Memory B cell (primary cell): Measurements from ENCODE around the gene ARRDC1.
"Not testable (repeated sequence)": the region's sequence is repeated elsewhere in the genome, so short reads cannot be mapped to it uniquely, and the experiment has no call there.

ENCODE experiments used
- ATAC-seq: fragments of 150-1000 bp; cut with Tn5 transposase; 2 replicates; pipeline ENCODE4 v1.10.0; 2021; ENCODE audit warnings: low read depth, mild to moderate bottlenecking, moderate library complexity
- DNase-seq, 2 donors: peaks; one replicate each; pipeline ENCODE4 v3.0.0; 2022; ENCODE audit warnings: low spot score in 2 of 2
- H3K27ac Mint-ChIP-seq: one replicate; pipeline ENCODE4 v1.8.0; 2022; ENCODE audit warnings: mild to moderate bottlenecking, moderate library complexity, mixed read lengths
- H3K27me3 Mint-ChIP-seq: one replicate; pipeline ENCODE4 v1.8.0; 2022; ENCODE audit warnings: mixed read lengths
- H3K36me3 Mint-ChIP-seq: one replicate; pipeline ENCODE4 v1.8.0; 2022; ENCODE audit warnings: mild to moderate bottlenecking, mixed read lengths
- H3K4me1 Mint-ChIP-seq: one replicate; pipeline ENCODE4 v1.8.0; 2022; ENCODE audit warnings: mixed read lengths
- H3K4me3 Mint-ChIP-seq: one replicate; pipeline ENCODE4 v1.8.0; 2022; ENCODE audit warnings: mild to moderate bottlenecking, moderate library complexity, mixed read lengths
- H3K9me3 Mint-ChIP-seq: one replicate; pipeline ENCODE4 v1.8.0; 2022; ENCODE audit warnings: mixed read lengths

The ARRDC1 gene, protein sequence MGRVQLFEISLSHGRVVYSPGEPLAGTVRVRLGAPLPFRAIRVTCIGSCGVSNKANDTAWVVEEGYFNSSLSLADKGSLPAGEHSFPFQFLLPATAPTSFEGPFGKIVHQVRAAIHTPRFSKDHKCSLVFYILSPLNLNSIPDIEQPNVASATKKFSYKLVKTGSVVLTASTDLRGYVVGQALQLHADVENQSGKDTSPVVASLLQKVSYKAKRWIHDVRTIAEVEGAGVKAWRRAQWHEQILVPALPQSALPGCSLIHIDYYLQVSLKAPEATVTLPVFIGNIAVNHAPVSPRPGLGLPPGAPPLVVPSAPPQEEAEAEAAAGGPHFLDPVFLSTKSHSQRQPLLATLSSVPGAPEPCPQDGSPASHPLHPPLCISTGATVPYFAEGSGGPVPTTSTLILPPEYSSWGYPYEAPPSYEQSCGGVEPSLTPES

DNA sequence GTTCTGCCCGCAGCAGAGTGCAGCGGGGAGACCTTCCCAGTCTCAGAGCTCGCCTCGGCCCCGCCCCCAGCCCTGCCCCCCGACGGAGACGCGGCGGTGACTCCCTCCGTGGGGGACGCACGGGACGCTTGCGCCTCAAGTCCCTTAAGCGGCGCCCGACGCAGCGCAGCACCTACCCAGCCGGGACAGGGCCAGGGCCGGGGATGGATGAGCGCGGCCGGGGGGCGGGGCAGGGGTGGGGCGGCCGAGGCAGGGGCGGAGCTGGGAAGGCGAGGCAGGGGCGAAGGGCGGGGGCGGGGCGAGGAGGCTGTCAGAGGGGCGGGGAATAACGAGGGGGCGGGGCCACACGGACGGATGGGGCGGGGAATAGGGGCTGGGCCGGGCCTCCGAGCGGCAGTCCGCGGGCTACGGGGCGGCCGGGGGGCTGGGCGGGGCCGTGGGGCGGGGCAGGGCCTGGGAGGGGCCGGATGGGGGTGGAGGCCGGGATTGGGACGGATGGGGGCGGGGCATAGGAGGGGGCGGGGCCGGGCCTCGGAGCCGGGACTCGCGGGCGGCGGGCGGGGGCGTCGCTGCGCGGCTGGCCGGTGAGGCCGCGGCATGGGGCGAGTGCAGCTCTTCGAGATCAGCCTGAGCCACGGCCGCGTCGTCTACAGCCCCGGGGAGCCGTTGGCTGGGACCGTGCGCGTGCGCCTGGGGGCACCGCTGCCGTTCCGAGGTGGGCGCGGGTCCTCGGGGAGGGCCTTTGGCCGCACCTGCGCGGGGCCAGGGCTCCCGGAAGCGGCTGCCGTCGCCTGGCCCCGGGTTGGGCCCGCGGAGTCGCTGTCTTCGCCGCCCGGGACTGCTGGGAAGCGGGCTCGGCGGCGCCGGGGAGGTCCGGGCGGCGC, at the start of gene ARRDC1:
Gene ARRDC1 (plus strand): TSS at position 566 of the 884 bp plus-strand sequence. CDS start 32 bp downstream, at position 598.
- Mint-ChIP-seq H3K27ac (no peak within 1 kb of the TSS), H3K27me3 (no peaks in the 10 kb centered on the region), H3K4me1 (peaks cover 16% of the 10 kb centered on the region), H3K9me3 (no peaks in the 10 kb centered on the region), H3K4me3 (peak within 1 kb of the TSS; percentile 78), H3K36me3 (no peaks in the 10 kb centered on the region)
- peak; percentile 74 to 78 for DNase-seq
- peak; percentile 81 for ATAC-seq

DNA sequence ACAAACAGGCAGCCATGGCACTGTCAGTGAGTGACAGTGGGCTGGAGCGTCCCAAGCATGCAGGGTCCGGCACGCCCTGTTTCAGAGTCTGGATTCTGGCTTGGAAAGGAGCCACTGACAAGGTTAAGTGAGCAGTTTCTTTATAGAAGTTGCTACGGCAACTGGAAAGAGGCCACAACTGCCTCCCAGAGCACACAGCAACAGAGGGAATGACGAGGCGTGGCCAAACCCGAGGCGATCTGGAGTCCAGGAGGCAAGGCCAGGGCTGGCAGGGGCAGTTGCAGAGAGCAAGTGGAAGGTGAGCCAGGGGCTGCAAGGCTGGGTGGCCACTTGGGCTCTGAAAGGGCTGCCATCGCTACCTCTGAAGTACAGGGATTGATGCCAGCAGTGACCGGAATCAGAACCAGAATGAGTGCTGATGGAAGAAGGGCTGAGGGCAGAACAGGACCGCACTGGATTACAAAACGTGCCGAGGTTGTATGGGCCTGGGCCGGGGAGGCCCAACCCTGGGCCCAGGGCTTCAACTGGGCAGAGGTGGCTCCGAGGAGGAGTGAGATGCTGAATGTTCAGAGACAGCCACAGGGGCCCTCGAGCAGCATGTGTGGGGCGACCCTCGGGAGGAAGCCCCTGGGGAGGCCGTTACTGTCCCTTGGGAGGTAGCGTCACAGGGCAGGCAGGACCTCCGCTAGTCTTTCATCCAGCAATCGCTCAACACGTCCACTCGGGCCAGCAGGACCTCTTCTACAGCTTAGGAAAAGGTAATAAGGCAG, 49.2 kb upstream of the ARRDC1 start:
- Mint-ChIP-seq H3K4me1 (peaks cover 3% of the 10 kb centered on the region), H3K4me3 (no peak overlapping the region), H3K27ac (no peak overlapping the region), H3K9me3 (no peaks in the 10 kb centered on the region), H3K36me3 (peaks cover 22% of the 10 kb centered on the region), H3K27me3 (no peaks in the 10 kb centered on the region)
- ATAC-seq: no peak
- no peak for DNase-seq

DNA sequence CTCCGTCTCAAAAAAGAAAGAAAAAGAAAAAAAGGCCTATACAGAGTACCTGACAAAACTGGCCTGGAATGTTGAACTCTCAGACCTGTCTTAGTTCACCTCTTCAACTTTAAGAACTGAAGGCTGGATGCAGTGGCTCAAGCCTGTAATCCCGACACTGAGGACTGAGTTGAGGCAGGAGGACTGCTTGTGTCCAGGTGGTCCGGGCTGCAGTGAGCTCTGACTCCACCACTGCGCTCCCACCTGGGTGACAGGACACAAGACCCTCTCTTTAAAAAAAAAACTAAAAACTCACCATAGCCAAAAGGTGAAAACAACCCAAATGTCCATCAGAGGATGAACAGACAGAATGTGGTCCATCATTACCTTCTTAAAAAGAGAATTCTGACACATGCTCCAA, 47.4 kb upstream of the ARRDC1 start:
- no peaks in the 10 kb centered on the region for H3K27me3 Mint-ChIP-seq
- no peaks in the 10 kb centered on the region for H3K4me1 Mint-ChIP-seq
- no peak for ATAC-seq
- no peaks in the 10 kb centered on the region for H3K9me3 Mint-ChIP-seq
- no peak overlapping the region for H3K27ac Mint-ChIP-seq
- peaks cover 28% of the 10 kb centered on the region for H3K36me3 Mint-ChIP-seq
- no peak overlapping the region for H3K4me3 Mint-ChIP-seq
- no peak for DNase-seq

DNA sequence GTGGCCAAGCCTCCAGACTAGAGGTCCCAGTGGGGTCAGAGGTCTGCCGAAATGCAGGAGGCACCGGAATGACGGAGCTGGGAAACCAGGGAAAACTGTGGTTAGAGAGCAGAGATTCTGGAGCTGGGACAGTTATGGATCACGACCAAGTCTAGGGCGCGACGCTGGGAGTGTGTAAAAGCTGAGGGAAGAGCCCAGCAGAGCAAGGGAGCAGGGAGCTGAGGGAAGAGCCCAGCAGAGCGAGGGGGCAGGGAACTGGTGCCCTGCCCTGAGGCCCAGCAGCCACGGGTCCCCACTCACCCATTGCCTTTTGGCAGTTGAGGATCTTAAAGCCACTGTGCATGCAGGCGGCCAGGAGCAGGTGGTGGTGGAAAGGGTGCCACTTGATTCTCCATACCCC, 41.4 kb upstream of the ARRDC1 start:
- Mint-ChIP-seq H3K36me3 (peaks cover 33% of the 10 kb centered on the region), H3K4me1 (peaks cover 14% of the 10 kb centered on the region), H3K27ac (no peak overlapping the region), H3K4me3 (no peak overlapping the region), H3K9me3 (peaks cover 6% of the 10 kb centered on the region), H3K27me3 (no peaks in the 10 kb centered on the region)
- DNase-seq: no peak
- ATAC-seq: no peak

DNA sequence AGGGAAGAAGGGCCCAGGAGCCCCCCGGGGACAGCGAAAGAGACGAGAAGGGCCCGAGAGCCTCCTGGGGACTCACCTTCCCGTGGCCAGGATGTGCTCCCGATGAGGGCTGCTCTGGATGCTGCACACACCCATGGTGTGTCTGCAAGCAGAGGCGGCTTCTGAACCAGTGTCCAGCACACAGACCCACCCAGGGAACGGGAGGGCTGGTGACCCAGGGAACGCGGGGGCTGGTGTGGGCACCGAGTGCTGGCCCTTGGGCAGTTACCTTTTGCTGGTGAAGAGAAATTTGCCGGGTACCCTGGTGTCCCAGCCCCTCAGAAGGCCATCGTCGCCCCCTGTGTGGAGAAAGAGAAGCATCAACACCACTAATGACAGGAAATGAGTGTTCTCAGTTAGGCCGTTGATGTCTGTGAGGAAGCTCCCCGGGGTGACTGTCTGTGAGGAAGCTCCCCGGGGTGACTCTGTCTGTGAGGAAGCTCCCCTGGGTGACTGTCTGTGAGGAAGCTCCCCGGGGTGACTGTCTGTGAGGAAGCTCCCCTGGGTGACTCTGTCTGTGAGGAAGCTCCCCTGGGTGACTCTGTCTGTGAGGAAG, 40.6 kb upstream of the ARRDC1 start:
- ATAC-seq: no peak
- no peak for DNase-seq
- Mint-ChIP-seq H3K4me3 (no peak overlapping the region), H3K4me1 (peaks cover 18% of the 10 kb centered on the region), H3K27ac (no peak overlapping the region), H3K36me3 (peaks cover 29% of the 10 kb centered on the region), H3K27me3 (no peaks in the 10 kb centered on the region), H3K9me3 (peaks cover 9% of the 10 kb centered on the region)

DNA sequence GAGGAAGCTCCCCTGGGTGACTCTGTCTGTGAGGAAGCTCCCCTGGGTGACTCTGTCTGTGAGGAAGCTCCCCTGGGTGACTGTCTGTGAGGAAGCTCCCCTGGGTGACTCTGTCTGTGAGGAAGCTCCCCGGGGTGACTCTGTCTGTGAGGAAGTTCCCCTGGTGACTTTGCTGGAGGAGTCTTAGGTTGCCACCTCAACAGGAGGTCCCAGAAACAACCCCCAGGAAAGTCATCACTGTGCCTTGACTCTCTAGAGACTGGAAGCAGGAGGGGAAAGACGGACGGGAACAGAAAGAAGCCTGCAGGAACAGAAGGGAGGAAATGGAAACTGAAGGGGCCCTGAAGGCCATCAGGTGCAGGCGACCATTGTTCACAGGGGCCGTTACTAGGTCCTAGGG, 37.0 kb upstream of the ARRDC1 start:
- Mint-ChIP-seq H3K4me1 (peaks cover 24% of the 10 kb centered on the region), H3K27ac (peak overlapping the region; percentile 52), H3K36me3 (peaks cover 29% of the 10 kb centered on the region)
- DNase-seq, H3K4me3 Mint-ChIP-seq, H3K9me3 Mint-ChIP-seq, H3K27me3 Mint-ChIP-seq: not testable (repeated sequence)
- peak; percentile 60 for ATAC-seq

DNA sequence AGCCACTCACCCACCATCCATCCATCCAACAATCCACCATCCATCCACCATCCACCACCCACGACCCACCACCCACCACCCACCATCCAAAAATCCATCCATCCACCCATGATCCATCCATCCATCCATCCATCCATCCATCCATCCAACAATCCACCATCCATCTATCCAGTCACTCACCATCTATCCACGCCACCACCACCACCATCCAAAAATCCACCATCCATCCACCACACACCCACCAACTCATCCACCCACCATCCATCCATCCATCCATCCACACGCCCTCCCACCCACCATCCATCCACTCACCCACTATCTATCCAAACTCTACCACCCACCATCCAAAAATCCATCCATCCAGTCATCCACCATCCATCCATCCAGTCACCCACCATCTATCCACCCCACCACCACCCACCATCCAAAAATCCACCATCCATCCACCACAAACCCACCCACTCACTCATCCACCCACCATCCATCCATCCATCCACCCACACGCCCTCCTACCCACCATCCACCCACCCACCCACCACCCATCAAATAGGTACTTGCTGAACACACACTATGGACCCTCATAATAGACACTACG, 35.8 kb upstream of the ARRDC1 start:
- H3K27me3 Mint-ChIP-seq: no peaks in the 10 kb centered on the region
- ATAC-seq: no peak
- no peak for DNase-seq
- peaks cover 20% of the 10 kb centered on the region for H3K36me3 Mint-ChIP-seq
- H3K9me3 Mint-ChIP-seq: peaks cover 6% of the 10 kb centered on the region
- H3K27ac Mint-ChIP-seq: no peak overlapping the region
- no peak overlapping the region for H3K4me3 Mint-ChIP-seq
- H3K4me1 Mint-ChIP-seq: peaks cover 17% of the 10 kb centered on the region

DNA sequence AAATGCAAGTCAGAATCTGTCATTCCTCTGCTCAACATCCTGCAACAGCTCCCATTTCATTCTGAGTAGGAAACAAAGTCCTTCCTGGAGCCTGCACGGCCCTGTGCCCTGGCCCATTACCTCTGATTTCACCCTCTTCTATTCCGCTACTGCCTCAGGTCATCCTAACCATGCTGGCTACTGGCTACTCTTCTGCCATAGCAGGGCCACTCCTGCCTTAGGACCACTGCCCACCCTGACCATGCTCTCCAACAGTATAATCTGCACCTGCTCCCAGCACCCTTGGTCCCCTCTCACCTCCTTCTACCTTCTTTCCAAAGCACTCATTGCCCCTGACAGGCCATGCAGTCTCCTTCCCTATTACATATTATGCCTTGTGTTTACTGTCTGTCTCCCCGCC, 34.9 kb upstream of the ARRDC1 start:
- no peaks in the 10 kb centered on the region for H3K27me3 Mint-ChIP-seq
- no peak overlapping the region for H3K4me3 Mint-ChIP-seq
- H3K4me1 Mint-ChIP-seq: peaks cover 24% of the 10 kb centered on the region
- H3K36me3 Mint-ChIP-seq: peaks cover 21% of the 10 kb centered on the region
- ATAC-seq (no peak), DNase-seq (no peak)
- peaks cover 6% of the 10 kb centered on the region for H3K9me3 Mint-ChIP-seq
- H3K27ac Mint-ChIP-seq: no peak overlapping the region

DNA sequence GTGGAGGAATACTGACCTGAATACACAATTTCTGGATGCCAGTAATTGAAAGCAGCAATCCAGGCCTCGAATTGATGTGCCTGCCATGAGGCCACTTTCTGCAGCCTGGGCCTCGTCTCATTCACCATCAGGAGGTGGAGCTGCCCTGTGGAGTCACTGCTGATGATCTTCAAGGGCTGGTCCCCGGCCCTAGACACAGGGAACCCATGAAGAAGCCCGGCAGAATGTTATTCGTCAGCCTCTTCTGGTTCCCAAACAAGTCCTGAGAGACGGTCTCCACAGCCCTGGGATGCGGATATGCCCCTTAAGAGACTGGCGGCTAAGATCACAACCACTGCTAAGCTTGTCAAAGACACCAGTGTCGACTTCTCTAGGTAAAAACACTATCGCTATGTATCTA, 31.3 kb upstream of the ARRDC1 start:
- Mint-ChIP-seq H3K4me3 (no peak overlapping the region), H3K36me3 (peaks cover 22% of the 10 kb centered on the region), H3K9me3 (peaks cover 3% of the 10 kb centered on the region), H3K27me3 (no peaks in the 10 kb centered on the region), H3K27ac (no peak overlapping the region), H3K4me1 (peaks cover 34% of the 10 kb centered on the region)
- ATAC-seq: no peak
- no peak for DNase-seq

DNA sequence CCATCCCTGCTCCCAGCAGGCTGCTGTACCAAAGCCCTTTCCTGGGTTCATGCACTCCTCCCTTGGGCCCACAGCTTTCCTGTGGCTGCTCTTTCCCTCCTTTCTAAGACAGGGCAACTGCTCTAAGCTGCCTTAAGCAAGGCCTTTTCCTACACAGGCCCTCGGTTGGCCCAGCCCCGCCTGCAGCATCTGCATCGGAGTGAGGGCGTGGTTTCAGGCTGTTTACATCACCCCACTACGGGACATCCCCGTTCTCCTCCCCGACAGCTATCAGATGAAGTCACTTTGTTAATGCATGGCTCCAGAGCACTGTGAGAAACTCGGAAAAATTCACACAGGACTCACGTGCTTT, 30.1 kb upstream of the ARRDC1 start:
- peak overlapping the region; percentile 66 for H3K27ac Mint-ChIP-seq
- ATAC-seq (peak; percentile 37), DNase-seq (no peak)
- H3K4me3 Mint-ChIP-seq: peak overlapping the region; percentile 19
- H3K4me1 Mint-ChIP-seq: peaks cover 29% of the 10 kb centered on the region
- no peaks in the 10 kb centered on the region for H3K27me3 Mint-ChIP-seq
- H3K36me3 Mint-ChIP-seq: peaks cover 21% of the 10 kb centered on the region
- H3K9me3 Mint-ChIP-seq: no peaks in the 10 kb centered on the region

DNA sequence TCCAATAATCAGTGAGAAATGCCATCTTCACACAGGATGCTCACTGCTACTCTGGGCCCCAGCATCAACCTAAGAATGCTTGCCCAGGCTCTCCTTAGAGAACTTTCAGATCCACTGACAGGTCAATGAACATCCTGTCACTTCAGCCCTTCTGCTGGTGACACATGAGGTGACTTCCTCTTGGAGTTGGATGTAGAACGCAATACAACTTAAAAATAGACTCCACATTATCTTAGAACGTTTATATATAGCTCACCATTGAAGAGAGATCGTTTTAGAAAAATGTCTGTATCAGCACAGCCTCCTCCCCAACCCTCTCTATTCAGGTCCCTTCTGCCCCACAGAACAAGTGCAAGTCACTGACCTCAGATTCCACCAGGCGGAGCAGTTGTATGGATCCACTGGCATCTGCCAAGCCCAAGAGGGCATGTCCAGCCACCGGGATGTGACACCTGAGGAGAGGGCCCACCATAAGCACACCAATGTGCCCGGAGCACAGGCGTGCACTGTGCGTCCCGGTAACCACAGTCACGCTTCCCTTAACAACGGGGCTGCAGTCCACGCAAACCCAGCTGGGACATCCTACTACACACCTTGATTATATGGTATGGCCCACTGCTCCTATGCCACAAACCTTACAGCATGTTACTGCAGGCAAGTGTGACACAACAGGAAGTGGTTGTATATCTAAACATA, 29.6 kb upstream of the ARRDC1 start:
- Mint-ChIP-seq H3K4me3 (peak overlapping the region; percentile 32), H3K36me3 (peaks cover 16% of the 10 kb centered on the region), H3K4me1 (peaks cover 24% of the 10 kb centered on the region), H3K27ac (peak overlapping the region; percentile 66), H3K9me3 (no peaks in the 10 kb centered on the region), H3K27me3 (no peaks in the 10 kb centered on the region)
- no peak for DNase-seq
- ATAC-seq: peak; percentile 21

DNA sequence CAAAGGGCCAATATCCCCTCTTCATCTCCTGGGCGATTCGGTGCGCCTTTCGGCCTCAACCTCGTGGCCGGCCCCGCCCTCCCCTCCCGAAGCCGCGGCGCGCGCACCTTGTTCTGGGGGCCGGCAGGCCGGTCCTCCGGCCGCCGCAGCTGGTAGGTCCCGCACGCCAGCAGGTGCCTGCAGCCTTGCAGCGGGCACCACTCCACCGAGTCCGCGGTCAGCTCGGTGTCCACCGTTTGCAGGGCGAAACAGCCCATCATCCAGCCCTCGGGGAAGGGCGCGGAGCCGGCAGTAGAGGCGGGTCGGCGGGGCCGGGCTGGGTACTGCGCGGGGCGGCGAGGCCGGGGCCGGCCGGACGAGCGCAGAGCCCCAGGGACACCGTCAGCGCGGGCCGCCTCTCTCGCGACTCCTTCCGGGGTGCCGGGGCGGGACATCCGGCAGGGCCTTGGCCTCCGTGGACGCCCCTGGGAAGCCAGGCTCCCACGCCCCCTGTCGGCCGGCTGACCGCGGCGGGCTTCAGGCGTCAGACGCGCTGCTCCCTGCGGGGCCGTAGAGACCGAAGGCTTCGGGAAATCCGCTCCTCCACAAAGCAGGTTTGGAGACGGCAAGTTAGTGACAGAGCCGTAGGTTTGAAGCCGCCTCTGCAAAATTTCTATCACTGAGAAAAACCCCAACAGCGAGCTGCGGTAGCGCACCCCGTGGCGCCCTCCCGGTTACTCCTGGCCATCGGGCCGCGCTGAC, 26.8 kb upstream of the ARRDC1 start, which contains the start of gene DPH7:
Gene DPH7 (minus strand): TSS at position 408 of the 741 bp plus-strand sequence. CDS start 148 bp downstream, at position 260.
- DNase-seq: peak; percentile 95 to 98

More for the DNA sequence above, 26.8 kb upstream of the ARRDC1 start, which contains the start of gene DPH7:
- peak; percentile 91 for ATAC-seq
- Mint-ChIP-seq H3K27ac (peak within 1 kb of the TSS; percentile 41), H3K9me3 (no peaks in the 10 kb centered on the region), H3K4me1 (peaks cover 24% of the 10 kb centered on the region), H3K4me3 (peak within 1 kb of the TSS; percentile 74), H3K36me3 (peaks cover 10% of the 10 kb centered on the region), H3K27me3 (no peaks in the 10 kb centered on the region)
